PC-3 (cell line): ENCODE measurements around the gene JADE1. TPM values are rescaled to one million over a fixed set of nuclear protein-coding genes. Genes with fewer than 3 reads are reported as not detected.

ENCODE experiments used
- ATAC-seq: fragments of 200-7000 bp; cut with Tn5 transposase; 2 replicates; pipeline ENCODE4 v1.9.1; 2020; ENCODE audit warnings: mild to moderate bottlenecking, moderate library complexity
- BruUV-seq: library from RNA; stranded (reverse); fragments of 400-500 nt; replicated peaks from 2 replicates; lab custom pipeline; 2021; lab: Mats Ljungman, UMichigan
- CTCF ChIA-PET: fragments of 300-600 bp; sonication (Branson Sonifier 250); formaldehyde crosslinking; loops from one replicate; lab custom pipeline; 2022; ENCODE audit warnings: antibody characterized with exemption; lab: Charles Lee
- POLR2A ChIA-PET: fragments of 300-600 bp; sonication (Branson Sonifier 250); formaldehyde crosslinking; loops from one replicate; lab custom pipeline; 2022; ENCODE audit warnings: antibody characterized with exemption; ENCODE audit not compliant: unreplicated experiment; lab: Charles Lee
- DNase-seq: peaks from one replicate; pipeline ENCODE4 v3.0.0-alpha.2; 2015
- H2AFZ ChIP-seq: fragments of 300-600 bp; sonication (generic); 2 replicates; pipeline ENCODE4 v1.6.0; 2016; ENCODE audit warnings: antibody characterized with exemption, low read length
- H3F3A ChIP-seq: fragments of 300-600 bp; sonication (generic); one replicate; pipeline ENCODE4 v1.6.0; 2017; ENCODE audit warnings: antibody characterized with exemption, low read length, control low read depth, mild to moderate bottlenecking; ENCODE audit not compliant: unreplicated experiment
- H3K27ac ChIP-seq: fragments of 300-600 bp; sonication (generic); 2 replicates; pipeline ENCODE4 v1.5.1; 2016; ENCODE audit warnings: mild to moderate bottlenecking, low read length
- H3K27me3 ChIP-seq: fragments of 300-600 bp; sonication (generic); 2 replicates; pipeline ENCODE4 v1.6.1; 2016; ENCODE audit warnings: low read length, mixed read lengths
- H3K36me3 ChIP-seq: fragments of 300-600 bp; sonication (generic); 2 replicates; pipeline ENCODE4 v1.6.1; 2016; ENCODE audit warnings: low read depth, mixed run types, low read length, mixed read lengths
- H3K4me1 ChIP-seq: fragments of 300-600 bp; sonication (generic); 2 replicates; pipeline ENCODE4 v1.5.1; 2016; ENCODE audit warnings: low read length; ENCODE audit not compliant: insufficient read depth
- H3K4me2 ChIP-seq: fragments of 300-600 bp; sonication (generic); 2 replicates; pipeline ENCODE4 v1.6.0; 2016; ENCODE audit warnings: low read length
- H3K4me3 ChIP-seq: fragments of 300-600 bp; sonication (generic); 2 replicates; pipeline ENCODE4 v1.5.1; 2016; ENCODE audit warnings: mild to moderate bottlenecking, low read length, mixed read lengths
- H3K79me2 ChIP-seq: fragments of 300-600 bp; sonication (generic); 2 replicates; pipeline ENCODE4 v1.6.1; 2017; ENCODE audit warnings: low read length, mixed read lengths
- H3K9ac ChIP-seq: fragments of 300-600 bp; sonication (generic); 2 replicates; pipeline ENCODE4 v1.6.0; 2016; ENCODE audit warnings: mild to moderate bottlenecking, low read length
- H3K9me2 ChIP-seq: fragments of 300-600 bp; sonication (generic); replicated peaks from 2 replicates; pipeline ENCODE4 v1.6.1; 2016; ENCODE audit warnings: mixed run types, low read length, mixed read lengths
- H3K9me3 ChIP-seq: fragments of 300-600 bp; sonication (generic); 2 replicates; pipeline ENCODE4 v1.6.1; 2016; ENCODE audit warnings: low read length, mixed read lengths
- H4K20me1 ChIP-seq: fragments of 300-600 bp; sonication (generic); 2 replicates; pipeline ENCODE4 v1.6.1; 2016; ENCODE audit warnings: low read length, mixed read lengths
- EZH2 ChIP-seq: fragments of 300-600 bp; sonication (generic); IDR thresholded peaks from one replicate; pipeline ENCODE4 v1.6.1; 2017; ENCODE audit warnings: antibody characterized with exemption, mild to moderate bottlenecking, low read length; ENCODE audit not compliant: unreplicated experiment
- EZH2phosphoT487 ChIP-seq: fragments of 300-600 bp; sonication (generic); IDR thresholded peaks from 2 replicates; pipeline ENCODE4 v1.6.1; 2018; ENCODE audit warnings: mild to moderate bottlenecking, antibody characterized with exemption, low read length, borderline replicate concordance
- intact Hi-C: fragments of 100-400 bp; cut with micrococcal nuclease; formaldehyde crosslinking; loops from 2 replicates; pipeline ENCODE4 v1.9.0; 2023
- total RNA-seq: library from RNA; depleted of rRNA; stranded (reverse); fragments of >200 nt; gene quantifications from 2 replicates; pipeline ENCODE4 v1.2.3, GENCODE V29; 2014
- TF ChIP-seq, protein P1 (sequence below): fragments of 300-600 bp; sonication (generic); conservative IDR thresholded peaks from 2 replicates; pipeline ENCODE4 v1.5.1; 2017; ENCODE audit warnings: antibody characterized with exemption, low read depth, mild to moderate bottlenecking, low read length

The JADE1 gene
- total RNA-seq, 1 experiment from 2014 or later = 10.8 TPM

- TF ChIP-seq EZH2 (no peak), EZH2phosphoT487 (no peak)
- TF ChIP-seq, protein P1, sequence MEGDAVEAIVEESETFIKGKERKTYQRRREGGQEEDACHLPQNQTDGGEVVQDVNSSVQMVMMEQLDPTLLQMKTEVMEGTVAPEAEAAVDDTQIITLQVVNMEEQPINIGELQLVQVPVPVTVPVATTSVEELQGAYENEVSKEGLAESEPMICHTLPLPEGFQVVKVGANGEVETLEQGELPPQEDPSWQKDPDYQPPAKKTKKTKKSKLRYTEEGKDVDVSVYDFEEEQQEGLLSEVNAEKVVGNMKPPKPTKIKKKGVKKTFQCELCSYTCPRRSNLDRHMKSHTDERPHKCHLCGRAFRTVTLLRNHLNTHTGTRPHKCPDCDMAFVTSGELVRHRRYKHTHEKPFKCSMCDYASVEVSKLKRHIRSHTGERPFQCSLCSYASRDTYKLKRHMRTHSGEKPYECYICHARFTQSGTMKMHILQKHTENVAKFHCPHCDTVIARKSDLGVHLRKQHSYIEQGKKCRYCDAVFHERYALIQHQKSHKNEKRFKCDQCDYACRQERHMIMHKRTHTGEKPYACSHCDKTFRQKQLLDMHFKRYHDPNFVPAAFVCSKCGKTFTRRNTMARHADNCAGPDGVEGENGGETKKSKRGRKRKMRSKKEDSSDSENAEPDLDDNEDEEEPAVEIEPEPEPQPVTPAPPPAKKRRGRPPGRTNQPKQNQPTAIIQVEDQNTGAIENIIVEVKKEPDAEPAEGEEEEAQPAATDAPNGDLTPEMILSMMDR = no peak
- H2AFZ ChIP-seq = no peak overlapping the region
- H3K36me3 ChIP-seq = peaks cover 5% of the 10 kb centered on the region; the same call in 1 of the 2 replicates
- H4K20me1 ChIP-seq = no peaks in the 10 kb centered on the region
- H3K9me2 ChIP-seq = no peaks in the 10 kb centered on the region
- POLR2A ChIA-PET = no interaction called here
- H3K4me2 ChIP-seq = no peak overlapping the region
- ATAC-seq = no peak
- DNase-seq = peak; percentile 44
- H3K9me3 ChIP-seq = no peaks in the 10 kb centered on the region
- H3K4me3 ChIP-seq = no peak overlapping the region
- H3K27ac ChIP-seq = no peak overlapping the region
- intact Hi-C loops = no loop called here
- no peaks in the 10 kb centered on the region for H3K4me1 ChIP-seq
- no peaks in the 10 kb centered on the region for H3F3A ChIP-seq
- BruUV-seq = no TSS peak
- no peaks in the 10 kb centered on the region for H3K27me3 ChIP-seq
- no peak overlapping the region for H3K9ac ChIP-seq
- CTCF ChIA-PET = no interaction called here
- H3K79me2 ChIP-seq = no peaks in the 10 kb centered on the region
These were observed 62.4 kb downstream of the JADE1 start for GRCh38 chr4:128871948-128872347.

DNA sequence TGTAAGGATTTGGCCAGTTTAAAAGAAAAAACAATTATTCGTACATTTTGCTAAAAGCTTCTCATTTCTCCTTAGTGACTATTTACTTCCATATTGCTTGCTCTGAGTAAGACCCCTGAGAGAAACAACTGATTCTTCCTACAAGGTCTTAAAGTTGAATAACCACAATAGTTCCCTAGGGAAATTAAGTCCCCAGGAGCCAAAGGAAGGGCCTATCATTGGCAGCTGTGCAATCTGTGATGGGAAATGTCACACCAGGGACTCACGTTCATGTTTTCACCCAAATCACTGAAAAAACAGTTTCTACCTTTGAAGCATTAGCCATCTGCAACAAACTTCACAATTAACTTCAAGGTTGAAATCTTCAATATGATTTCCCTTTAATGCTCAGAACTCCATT is 66.7 kb downstream of the JADE1 start:
- BruUV-seq = no TSS peak
- no peak overlapping the region for H3K4me3 ChIP-seq
- TF ChIP-seq EZH2phosphoT487 = no peak
- no peak for TF ChIP-seq EZH2
- TF ChIP-seq, protein P1 = no peak
- H3K79me2 ChIP-seq = no peaks in the 10 kb centered on the region
- H2AFZ ChIP-seq = no peak overlapping the region
- no peaks in the 10 kb centered on the region for H3K9me2 ChIP-seq
- H3K9ac ChIP-seq = no peak overlapping the region
- H3K9me3 ChIP-seq = no peaks in the 10 kb centered on the region
- H3F3A ChIP-seq = no peaks in the 10 kb centered on the region
- H3K4me1 ChIP-seq = no peaks in the 10 kb centered on the region
- H3K4me2 ChIP-seq = no peak overlapping the region
- no peak overlapping the region for H3K27ac ChIP-seq
- intact Hi-C loops = no loop called here
- ATAC-seq (no peak), DNase-seq (no peak)
- peaks cover 4% of the 10 kb centered on the region; the same call in 1 of the 2 replicates for H3K36me3 ChIP-seq
- H3K27me3 ChIP-seq = no peaks in the 10 kb centered on the region
- CTCF ChIA-PET = no interaction called here
- H4K20me1 ChIP-seq = no peaks in the 10 kb centered on the region
- POLR2A ChIA-PET = no interaction called here

- H3K9me2 ChIP-seq = no peaks in the 10 kb centered on the region
- ChIA-PET POLR2A (no interaction called here), CTCF (no interaction called here)
- H3K27ac ChIP-seq = no peak overlapping the region
- no peaks in the 10 kb centered on the region for H3K27me3 ChIP-seq
- H3K4me3 ChIP-seq = no peak overlapping the region
- no peaks in the 10 kb centered on the region for H3F3A ChIP-seq
- DNase-seq = no peak
- TF ChIP-seq EZH2 (no peak), EZH2phosphoT487 (no peak)
- TF ChIP-seq, protein P1 = no peak
- no TSS peak for BruUV-seq
- intact Hi-C loops = no loop called here
- no peaks in the 10 kb centered on the region for H3K79me2 ChIP-seq
- H3K36me3 ChIP-seq = no peaks in the 10 kb centered on the region
- no peak overlapping the region for H3K9ac ChIP-seq
- H3K9me3 ChIP-seq = no peaks in the 10 kb centered on the region
- no peak for ATAC-seq
- no peaks in the 10 kb centered on the region for H4K20me1 ChIP-seq
- H3K4me2 ChIP-seq = no peak overlapping the region
- no peaks in the 10 kb centered on the region for H3K4me1 ChIP-seq
- H2AFZ ChIP-seq = no peak overlapping the region
These were observed 68.4 kb downstream of the JADE1 start for GRCh38 chr4:128877934-128878333.
